Astrocyte of the cerebellum (primary cell): ENCODE measurements around the gene PNPLA5.

Experiments
- DNase-seq: peaks from one replicate; pipeline ENCODE4 v3.0.0-alpha.2; 2011; ENCODE audit warnings: low read depth
- H3K4me3 ChIP-seq: 2 replicates; pipeline ENCODE4 v1.5.1; 2011; ENCODE audit warnings: mild to moderate bottlenecking, low read depth, low read length, moderate library complexity
- CTCF ChIP-seq: IDR thresholded peaks from 2 replicates; pipeline ENCODE4 v1.5.1; 2012; ENCODE audit warnings: low read length, low read depth, moderate library complexity, mild to moderate bottlenecking; ENCODE audit errors: missing control alignments
- in situ Hi-C: cut with HindIII; loops from 2 replicates; pipeline ENCODE4 v1.10.0; 2017; ENCODE audit warnings: low sequenced_read_pairs

Gene PNPLA5

GRCh38 chr22:43891360-43892182, at the start of gene PNPLA5:
TSS of gene PNPLA5 (minus strand) at chr22:43892013. CDS start at chr22:43891880, 133 bp downstream.
- in situ Hi-C loops, result no loop called here
- peak within 1 kb of the TSS; percentile 6 for H3K4me3 ChIP-seq
- DNase-seq, result no peak
- no peak for TF ChIP-seq CTCF

- in situ Hi-C loops, result no loop called here
- no peak for TF ChIP-seq CTCF
- DNase-seq, result no peak
- H3K4me3 ChIP-seq, result no peak overlapping the region
These were observed 49.6 kb upstream of the PNPLA5 start for GRCh38 chr22:43941449-43941848.

GRCh38 chr22:43931771-43932170, 40.0 kb upstream of the PNPLA5 start:
- H3K4me3 ChIP-seq, result no peak overlapping the region
- TF ChIP-seq CTCF, result no peak
- in situ Hi-C loops, result no loop called here
- no peak for DNase-seq

GRCh38 chr22:43928908-43929307, 37.1 kb upstream of the PNPLA5 start:
- H3K4me3 ChIP-seq, result no peak overlapping the region
- in situ Hi-C loops, result no loop called here
- no peak for DNase-seq
- no peak for TF ChIP-seq CTCF

- TF ChIP-seq CTCF, result no peak
- in situ Hi-C loops, result no loop called here
- H3K4me3 ChIP-seq, result no peak overlapping the region
- no peak for DNase-seq
These were observed 36.7 kb upstream of the PNPLA5 start for GRCh38 chr22:43928468-43928867.

GRCh38 chr22:43926349-43926710, 34.5 kb upstream of the PNPLA5 start:
- H3K4me3 ChIP-seq, result no peak overlapping the region
- DNase-seq, result no peak
- no peak for TF ChIP-seq CTCF
- in situ Hi-C loops, result no loop called here
